ENCODE measurements around the gene GASK1A.
"Not testable (repeated sequence)": the region's sequence is repeated elsewhere in the genome, so short reads cannot be mapped to it uniquely, and the experiment has no call there.

Gene GASK1A

DNA sequence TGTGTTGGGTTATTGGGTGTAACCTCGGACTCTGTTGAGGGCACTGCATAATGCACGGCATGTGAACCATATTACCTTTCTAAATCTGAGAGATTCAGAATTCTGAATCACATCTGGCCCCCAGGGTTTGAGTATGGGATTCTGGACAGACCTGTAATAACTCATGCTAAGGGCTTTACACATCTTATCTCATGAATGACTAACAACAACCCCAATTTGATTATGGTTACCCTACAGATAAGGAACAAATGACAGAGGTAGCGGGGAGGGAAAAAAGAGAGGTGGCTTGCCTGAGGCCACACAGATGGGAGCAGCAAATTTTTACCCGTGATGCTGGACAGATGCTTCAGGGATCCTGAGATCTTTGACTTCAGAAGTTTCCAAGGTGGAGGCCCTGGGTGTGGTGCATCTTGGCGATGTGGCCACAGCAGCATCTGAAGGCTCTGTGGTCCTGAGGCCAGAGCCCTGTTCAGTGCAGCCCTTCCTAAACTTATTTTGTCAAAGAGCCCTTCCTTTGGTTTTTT, 83.0 kb downstream of the GASK1A start:
- no peak for DNase-seq (ENCODE audit: low read depth in 2 of 2)

DNA sequence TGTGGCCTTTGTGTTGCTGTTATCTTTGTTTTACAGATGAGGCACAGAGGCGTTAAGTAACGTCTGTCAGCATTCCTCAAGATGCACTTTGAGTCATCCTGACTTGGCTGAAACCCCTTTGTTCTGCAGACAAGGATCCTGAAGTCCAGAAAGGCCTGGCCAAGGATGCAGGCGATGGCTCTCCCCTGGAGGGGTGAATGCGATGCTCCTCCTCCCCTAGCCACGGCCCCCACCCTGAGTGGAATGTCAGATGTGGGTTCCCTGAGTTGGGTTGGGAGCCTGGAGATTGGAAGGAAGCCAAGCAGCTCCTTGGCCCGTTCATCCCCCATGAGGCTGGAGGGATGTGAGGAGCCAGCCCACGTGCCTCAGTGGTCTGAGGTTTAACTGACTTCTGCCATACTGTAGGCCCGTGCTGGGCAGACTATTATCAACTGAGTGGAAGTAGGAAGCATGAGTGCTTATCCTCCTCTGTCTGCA, 83.5 kb downstream of the GASK1A start:
- no peak for DNase-seq (ENCODE audit: low read depth in 2 of 2)

- no peak for DNase-seq (ENCODE audit: low read depth in 2 of 2)
Measured at GRCh38 chr3:43063114-43063513, 84.0 kb downstream of the GASK1A start.

- DNase-seq (ENCODE audit: low read depth in 2 of 2), result not testable (repeated sequence)
Measured at GRCh38 chr3:43070670-43071069, 91.6 kb downstream of the GASK1A start.

- no peak for DNase-seq (ENCODE audit: low read depth in 2 of 2)
Measured at GRCh38 chr3:43071313-43071893, 92.3 kb downstream of the GASK1A start.

DNA sequence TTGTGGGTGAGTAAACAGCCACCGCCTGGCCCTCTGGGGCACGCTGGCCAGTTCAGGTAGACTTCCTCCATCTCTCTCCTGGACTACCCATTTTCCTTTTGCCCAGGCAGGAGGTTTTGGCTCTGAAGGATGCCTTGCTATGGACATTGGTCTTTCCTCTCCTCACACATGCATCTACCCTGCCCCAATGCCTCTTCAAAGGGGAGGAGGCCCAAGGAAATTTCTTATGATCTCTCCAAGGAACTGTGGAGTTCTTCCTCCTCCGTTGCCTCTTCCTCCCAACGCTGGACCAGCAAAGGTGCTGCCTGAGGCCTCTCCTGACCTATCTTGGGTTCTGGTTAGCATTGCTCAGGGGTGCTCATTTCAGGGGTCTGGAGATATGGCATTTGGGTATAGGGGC, 93.2 kb downstream of the GASK1A start:
- no peak for DNase-seq (ENCODE audit: low read depth in 2 of 2)

DNA sequence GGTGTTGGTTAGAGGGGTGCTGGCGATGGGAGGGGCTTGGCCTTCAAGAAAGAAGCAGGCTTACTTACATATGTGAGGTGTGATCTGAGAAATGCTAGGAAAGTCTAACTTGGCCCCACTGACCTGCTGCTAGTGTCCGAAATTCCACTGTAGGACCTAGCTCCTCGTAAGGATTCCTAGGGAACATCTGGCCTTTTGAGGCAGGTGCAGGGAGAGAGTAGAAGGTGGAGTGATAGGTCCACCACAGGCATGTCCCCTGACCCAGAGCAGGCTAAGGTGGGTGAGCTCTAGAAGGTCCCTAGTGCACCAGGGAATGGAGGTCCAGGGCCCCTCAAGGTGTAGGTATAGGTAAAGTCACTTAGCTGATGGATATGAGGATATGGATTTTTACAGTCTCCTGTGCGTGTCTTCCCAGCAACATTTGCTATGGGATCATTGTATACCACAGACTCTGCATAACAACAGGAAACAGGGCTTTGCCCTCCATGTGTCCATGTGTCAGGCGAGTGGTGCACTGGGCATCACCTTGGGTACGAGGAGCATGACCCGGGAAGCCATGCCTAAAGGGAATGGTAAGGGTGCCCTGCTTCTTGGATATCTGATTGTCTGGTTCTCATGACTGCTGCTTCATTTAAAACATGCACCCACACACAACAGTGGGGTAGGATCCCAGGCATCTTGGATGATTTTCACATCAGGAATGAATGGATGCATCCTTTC, 94.2 kb downstream of the GASK1A start:
- no peak for DNase-seq (ENCODE audit: low read depth in 2 of 2)

DNA sequence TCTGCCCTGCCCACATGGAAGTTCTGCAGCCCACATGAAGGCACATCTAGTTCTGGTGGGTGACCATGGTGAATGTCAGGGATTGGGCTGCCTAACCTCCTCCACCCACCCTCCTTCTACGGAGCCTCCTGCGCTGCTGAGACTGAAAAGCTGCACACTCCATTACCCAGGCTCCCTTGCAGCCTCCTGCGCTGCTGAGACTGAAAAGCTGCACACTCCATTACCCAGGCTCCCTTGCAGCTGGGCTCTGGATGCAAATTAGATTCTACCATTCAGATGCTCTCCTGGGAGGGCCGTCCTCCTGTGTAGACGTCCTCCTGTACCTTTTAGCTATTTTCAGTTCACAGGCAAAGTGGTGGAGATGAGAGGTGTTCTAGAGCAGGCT, 94.7 kb downstream of the GASK1A start:
- DNase-seq (ENCODE audit: low read depth in 2 of 2), result no peak

DNA sequence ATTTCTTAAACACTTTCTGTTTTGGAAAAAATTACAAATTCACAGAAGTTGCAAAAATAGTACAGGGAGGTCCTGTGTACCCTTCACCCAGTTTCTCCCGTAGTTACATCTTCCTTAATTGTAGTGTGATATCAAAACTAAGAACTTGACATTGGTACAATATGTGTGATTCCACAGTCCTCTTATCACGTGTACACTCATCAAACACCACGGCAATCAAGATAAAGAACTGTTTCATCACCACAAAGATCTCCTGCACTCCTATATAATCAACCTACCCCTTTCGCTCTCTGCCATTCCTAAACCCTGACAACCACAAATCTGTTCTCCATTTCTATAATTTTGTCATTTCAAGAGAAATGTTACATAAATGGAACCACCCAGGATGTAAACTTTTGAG, 95.4 kb downstream of the GASK1A start:
- no peak for DNase-seq (ENCODE audit: low read depth in 2 of 2)

GRCh38 chr3:43074901-43075689, 96.0 kb downstream of the GASK1A start:
- no peak for DNase-seq (ENCODE audit: low read depth in 2 of 2)

DNA sequence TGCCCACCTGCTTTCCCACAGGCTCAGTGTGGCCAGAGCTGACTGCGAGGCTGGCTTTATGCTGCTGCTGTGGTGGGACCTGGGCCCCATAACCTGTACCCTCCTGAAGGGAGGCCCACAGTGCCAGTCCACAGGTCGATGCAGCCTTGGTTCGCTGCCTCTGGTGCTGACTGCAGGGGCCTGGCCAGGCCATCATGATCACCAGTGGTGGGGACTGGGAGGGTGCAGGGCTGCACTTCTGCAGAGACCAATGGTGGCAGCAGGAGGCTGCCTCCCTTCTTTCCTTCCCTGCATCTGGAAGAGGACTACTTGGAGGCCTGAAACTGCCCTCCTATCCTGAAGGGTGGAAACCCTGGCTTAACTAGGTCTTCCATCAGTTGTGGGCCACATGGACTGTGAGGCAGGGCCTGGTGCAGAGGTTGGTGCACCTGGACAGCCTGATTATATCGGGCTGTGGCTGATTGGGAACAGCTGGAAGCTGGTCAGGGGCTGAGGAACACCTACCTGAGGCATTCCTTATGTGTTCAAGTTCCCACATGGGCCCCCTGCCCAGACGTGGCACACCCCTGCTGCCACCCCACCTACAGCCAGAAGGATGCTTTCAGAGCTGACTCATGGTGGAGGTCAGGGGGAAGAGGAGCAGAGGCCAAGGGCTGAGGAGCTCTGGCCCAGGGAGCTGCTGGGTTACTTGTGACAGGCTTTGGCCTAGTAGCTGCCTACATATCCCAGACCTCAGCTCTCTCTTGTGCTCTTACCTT, 97.0 kb downstream of the GASK1A start:
- no peak for DNase-seq (ENCODE audit: low read depth in 2 of 2)

DNA sequence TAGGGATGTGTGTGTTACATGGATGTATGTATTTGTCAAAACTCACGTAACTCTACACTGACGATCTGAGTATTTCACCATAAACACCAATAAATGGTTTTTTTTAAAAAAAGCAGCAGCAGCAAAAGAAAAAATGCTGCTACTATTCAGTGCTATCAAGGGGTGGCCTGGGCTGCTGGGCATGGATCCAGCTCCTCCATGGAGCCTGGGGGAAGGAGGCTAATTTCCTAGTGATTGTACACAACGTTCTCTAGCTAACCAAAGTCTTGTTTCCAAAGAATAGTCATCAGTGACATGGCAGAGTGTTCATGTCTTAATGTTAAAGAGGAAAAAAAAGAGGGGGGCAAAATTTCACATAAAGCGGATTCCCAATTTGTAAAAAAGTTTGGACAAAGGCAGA, 97.7 kb downstream of the GASK1A start:
- DNase-seq (ENCODE audit: low read depth in 2 of 2), result no peak

DNA sequence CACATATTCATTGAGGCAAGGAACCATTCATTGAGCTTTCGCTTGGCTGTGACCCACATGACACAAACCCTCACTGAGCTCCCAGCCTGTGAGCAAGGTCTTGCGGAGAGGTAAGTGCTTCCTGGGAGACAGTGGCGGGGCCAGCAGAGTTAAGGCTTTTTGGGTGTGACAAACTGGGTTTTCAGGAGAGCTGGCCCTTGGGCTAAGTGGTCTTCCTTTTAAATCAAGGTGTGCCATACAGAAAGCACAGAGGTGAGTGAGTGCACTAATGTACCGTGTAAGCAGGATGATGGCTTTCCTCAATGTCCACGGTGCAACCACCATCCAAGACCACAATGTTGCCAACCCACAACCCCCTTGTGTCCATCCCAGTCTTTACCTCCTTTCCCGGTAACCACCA, 98.2 kb downstream of the GASK1A start:
- DNase-seq (ENCODE audit: low read depth in 2 of 2), result no peak

GRCh38 chr3:43077707-43078106, 98.6 kb downstream of the GASK1A start:
- DNase-seq (ENCODE audit: low read depth in 2 of 2), result no peak

DNA sequence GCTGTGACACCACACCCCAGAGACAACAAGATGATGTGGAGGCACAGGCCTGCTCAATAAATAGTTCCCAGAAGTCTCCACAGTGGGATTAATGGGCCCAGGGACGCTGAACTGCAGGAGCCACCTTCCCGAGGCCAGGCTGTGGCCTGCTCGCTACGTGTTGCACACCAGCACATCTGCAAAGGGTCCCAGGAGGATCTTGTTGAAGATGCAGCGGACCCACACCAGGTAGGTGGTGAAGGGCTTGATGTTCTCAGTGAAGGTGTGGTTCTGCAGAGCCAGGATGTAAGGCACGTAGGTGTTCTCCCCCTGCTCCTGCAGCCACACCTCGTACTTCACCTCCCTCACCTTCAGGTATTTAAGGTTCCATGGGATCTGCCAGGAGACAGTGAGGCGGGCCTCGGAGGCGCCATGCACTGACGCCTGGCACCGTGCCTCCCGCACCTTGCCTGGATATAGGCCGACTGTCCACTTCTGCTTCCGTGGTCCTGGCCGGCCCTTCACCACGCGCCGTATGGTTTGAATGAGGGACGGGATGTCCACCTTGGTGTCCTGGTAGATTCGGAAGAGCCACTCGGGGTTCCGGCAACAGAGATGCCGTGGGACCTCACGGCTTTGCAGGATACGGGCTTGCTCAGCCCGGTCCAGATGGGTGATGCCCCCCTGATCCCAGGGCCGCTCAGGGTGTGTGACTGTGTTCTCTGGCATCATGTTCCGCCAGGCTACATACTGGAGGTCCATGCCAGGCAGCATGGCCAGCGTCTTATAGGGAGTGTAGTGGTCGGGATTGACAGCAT, 100.6 kb downstream of the GASK1A start:
- no peak for DNase-seq (ENCODE audit: low read depth in 2 of 2)

- DNase-seq (ENCODE audit: low read depth in 2 of 2), result no peak
Measured at GRCh38 chr3:43080726-43081568, 101.8 kb downstream of the GASK1A start.

- no peak for DNase-seq (ENCODE audit: low read depth in 2 of 2)
Measured at GRCh38 chr3:43081796-43082195, 102.7 kb downstream of the GASK1A start.

GRCh38 chr3:43082457-43082856, 103.3 kb downstream of the GASK1A start:
- no peak for DNase-seq (ENCODE audit: low read depth in 2 of 2)

- DNase-seq (ENCODE audit: low read depth in 2 of 2), result no peak
Measured at GRCh38 chr3:43086460-43087165, 107.5 kb downstream of the GASK1A start.

Data from stimulated activated CD8-positive, alpha-beta memory T cell treated with anti-CD3 and anti-CD28 coated beads, Interleukin-2, amount 100 ng/mL, for 1 hour (primary cell).